Subcutaneous abdominal adipose tissue (tissue), 5 donors: ENCODE results near the gene IFNL3.
"Not testable (repeated sequence)": the region's sequence is repeated elsewhere in the genome, so short reads cannot be mapped to it uniquely, and the experiment has no call there.

Source experiments
- H3K27ac ChIP-seq: one replicate; pipeline ENCODE4 v1.7.0; 2013; ENCODE audit warnings: low read depth, mild to moderate bottlenecking, inconsistent platforms, low read length, moderate library complexity
- H3K27me3 ChIP-seq, 5 donors: one replicate each; pipeline ENCODE4 v1.7.0; 2013; ENCODE audit warnings: low read length in 5 of 5, inconsistent platforms in 1 of 5; ENCODE audit not compliant: control insufficient read depth in 5 of 5, insufficient read depth in 4 of 5
- H3K36me3 ChIP-seq, 5 donors: one replicate each; pipeline ENCODE4 v1.7.0; 2013; ENCODE audit warnings: low read length in 5 of 5; ENCODE audit not compliant: control insufficient read depth in 5 of 5, insufficient read depth in 5 of 5
- H3K4me1 ChIP-seq, 5 donors: one replicate each; pipeline ENCODE4 v1.7.0; 2013; ENCODE audit warnings: low read length in 5 of 5, mild to moderate bottlenecking in 3 of 5, moderate library complexity in 1 of 5; ENCODE audit not compliant: control insufficient read depth in 5 of 5, insufficient read depth in 5 of 5
- H3K4me3 ChIP-seq, 5 donors: one replicate each; pipeline ENCODE4 v1.7.0; 2013; ENCODE audit warnings: low read length in 5 of 5, low read depth in 1 of 5
- H3K9ac ChIP-seq, 5 donors: one replicate each; pipeline ENCODE4 v1.7.0; 2013; ENCODE audit warnings: low read length in 5 of 5, mild to moderate bottlenecking in 4 of 5, moderate library complexity in 3 of 5
- H3K9me3 ChIP-seq, 5 donors: one replicate each; pipeline ENCODE4 v1.7.0; 2013; ENCODE audit warnings: low read length in 5 of 5; ENCODE audit not compliant: control insufficient read depth in 5 of 5
- donor health status: healthy.
- donor health status: healthy.
- donor health status: healthy.
- donor health status: healthy.
- donor health status: healthy.

Gene IFNL3

DNA sequence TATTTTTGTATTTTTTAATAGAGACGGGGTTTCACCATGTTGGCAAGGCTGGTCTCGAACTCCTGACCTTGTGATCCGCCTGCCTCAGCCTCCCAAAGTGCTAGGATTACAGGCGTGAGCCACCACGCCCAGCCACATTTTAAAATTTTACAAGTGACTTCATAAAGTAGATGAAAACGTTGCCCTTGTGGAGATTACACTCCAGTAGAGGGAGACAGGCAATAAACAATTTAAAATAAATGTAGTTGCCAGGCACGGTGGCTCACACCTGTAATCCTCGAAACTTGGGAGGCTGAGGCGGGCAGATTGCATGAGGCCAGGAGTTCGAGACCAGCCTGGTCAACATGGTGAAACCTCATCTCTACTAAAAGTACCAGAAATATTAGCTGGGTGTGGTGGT lies 25.7 kb downstream of the IFNL3 start:
- not testable (repeated sequence) for H3K9ac ChIP-seq, H3K36me3 ChIP-seq, H3K9me3 ChIP-seq, H3K27me3 ChIP-seq, H3K4me1 ChIP-seq, H3K27ac ChIP-seq, H3K4me3 ChIP-seq

DNA sequence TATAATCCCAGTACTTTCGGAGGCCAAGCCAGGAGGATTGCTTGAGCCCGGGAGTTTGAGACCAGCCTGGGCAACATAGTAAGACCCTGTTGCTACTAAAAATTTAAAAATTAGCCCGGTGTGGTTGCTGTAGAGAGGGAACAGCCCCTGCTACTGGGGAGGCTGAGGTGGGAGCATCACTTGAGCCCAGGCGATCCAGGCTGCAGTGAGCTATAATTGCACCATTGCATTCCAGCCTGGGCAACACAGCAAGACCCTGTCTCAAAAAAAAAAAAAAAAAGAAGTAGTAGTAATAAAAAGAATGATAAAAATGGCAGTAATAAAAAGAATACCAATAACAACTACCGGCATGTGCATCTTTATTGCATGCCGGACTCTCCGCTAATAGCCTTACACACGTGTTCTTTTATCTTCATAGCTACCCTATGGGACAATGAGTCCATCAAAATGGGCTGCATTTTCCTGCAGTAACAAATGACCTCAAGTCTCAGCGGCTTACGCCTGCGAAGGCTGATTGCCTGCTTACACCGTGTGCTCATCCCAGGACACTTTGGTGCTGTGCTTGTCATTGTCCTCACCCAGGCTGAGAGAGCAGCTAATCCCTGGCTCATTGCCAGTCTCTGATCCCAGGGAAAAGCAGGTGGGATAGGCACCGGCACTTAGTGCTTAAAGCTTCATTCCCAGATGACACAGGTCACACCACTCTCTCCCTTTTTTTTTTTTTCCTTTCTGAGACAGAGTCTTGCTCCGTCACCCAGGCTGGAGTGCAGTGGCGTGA lies 26.4 kb downstream of the IFNL3 start:
- Histone ChIP-seq H3K27ac (no peak overlapping the region), H3K27me3 (peaks cover 0 to 4% (median 2%) of the 10 kb centered on the region in 5 donors), H3K4me1 (peaks cover 0 to 4% (median 0%) of the 10 kb centered on the region in 5 donors), H3K9ac (no peak overlapping the region), H3K9me3 (peaks cover 0 to 7% (median 6%) of the 10 kb centered on the region in 5 donors), H3K4me3 (no peak overlapping the region), H3K36me3 (no peaks in the 10 kb centered on the region)

DNA sequence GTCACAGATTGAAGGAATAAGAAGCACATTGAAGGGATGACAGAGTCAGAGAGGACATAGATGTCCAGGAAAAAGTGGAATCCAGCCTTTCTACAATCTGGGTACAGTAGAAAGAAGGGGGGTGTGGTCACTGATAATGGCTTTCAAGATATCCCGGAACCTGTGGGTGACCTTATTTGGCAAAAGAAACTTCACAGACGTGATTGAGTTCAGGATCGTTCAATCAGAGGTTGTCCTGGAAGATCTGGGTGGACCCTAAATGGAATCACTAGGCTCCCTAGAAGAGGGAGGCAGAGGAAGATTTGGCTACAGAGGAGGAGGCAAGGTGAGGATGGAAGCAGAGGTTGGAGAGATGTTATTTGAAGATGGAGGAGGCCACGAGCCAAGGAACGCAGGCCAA lies 27.7 kb downstream of the IFNL3 start:
- Histone ChIP-seq H3K27ac (no peak overlapping the region), H3K4me3 (no peak overlapping the region), H3K36me3 (no peaks in the 10 kb centered on the region), H3K4me1 (peaks cover 0 to 4% (median 0%) of the 10 kb centered on the region in 5 donors), H3K27me3 (peaks cover 0 to 4% (median 2%) of the 10 kb centered on the region in 5 donors), H3K9ac (no peak overlapping the region), H3K9me3 (peaks cover 0 to 7% (median 6%) of the 10 kb centered on the region in 5 donors)

DNA sequence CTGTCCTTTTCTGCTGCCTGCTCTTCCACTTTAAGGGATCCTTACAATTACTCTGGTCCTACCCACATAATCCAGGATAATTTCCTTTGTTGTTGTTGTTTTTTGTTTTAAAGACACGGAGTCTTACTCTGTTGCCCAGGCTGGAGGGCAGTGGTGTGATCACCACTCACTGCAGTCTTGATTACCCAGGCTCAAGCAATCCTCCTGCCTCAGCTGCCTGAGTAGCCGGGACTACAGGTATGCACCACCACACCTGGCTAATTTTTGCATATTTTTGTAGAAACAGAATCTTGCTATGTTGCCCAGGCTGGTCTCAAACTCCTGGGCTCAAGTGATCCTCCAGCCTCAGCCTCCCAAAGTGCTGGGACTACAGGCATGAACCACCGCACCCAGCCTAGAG lies 29.5 kb downstream of the IFNL3 start:
- H3K4me3 ChIP-seq, H3K4me1 ChIP-seq, H3K9ac ChIP-seq, H3K27me3 ChIP-seq, H3K27ac ChIP-seq, H3K9me3 ChIP-seq, H3K36me3 ChIP-seq: not testable (repeated sequence)

DNA sequence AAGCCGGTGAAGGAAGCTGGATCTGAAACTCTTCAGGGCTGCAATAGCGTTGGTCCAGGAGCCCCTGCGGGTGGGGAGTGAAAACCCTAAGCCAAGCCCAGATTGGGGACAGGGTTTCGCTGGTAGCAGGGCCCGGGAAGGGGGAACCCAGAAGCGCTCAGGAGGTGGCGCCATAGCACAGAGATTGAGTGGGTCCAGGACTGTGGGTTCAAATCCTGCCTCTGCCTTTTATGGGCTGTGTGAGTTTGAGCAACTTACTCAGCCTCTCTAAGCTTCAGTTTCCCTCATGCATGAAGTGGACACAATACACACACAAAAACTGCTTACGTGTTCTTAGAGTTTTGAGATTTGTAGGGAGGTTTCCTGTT lies 32.4 kb downstream of the IFNL3 start:
- Histone ChIP-seq H3K9ac (no peak overlapping the region), H3K27ac (no peak overlapping the region), H3K4me3 (no peak overlapping the region), H3K4me1 (no peaks in the 10 kb centered on the region), H3K36me3 (no peaks in the 10 kb centered on the region), H3K27me3 (peaks cover 0 to 8% (median 6%) of the 10 kb centered on the region in 5 donors), H3K9me3 (peaks cover 0 to 7% (median 6%) of the 10 kb centered on the region in 5 donors)

DNA sequence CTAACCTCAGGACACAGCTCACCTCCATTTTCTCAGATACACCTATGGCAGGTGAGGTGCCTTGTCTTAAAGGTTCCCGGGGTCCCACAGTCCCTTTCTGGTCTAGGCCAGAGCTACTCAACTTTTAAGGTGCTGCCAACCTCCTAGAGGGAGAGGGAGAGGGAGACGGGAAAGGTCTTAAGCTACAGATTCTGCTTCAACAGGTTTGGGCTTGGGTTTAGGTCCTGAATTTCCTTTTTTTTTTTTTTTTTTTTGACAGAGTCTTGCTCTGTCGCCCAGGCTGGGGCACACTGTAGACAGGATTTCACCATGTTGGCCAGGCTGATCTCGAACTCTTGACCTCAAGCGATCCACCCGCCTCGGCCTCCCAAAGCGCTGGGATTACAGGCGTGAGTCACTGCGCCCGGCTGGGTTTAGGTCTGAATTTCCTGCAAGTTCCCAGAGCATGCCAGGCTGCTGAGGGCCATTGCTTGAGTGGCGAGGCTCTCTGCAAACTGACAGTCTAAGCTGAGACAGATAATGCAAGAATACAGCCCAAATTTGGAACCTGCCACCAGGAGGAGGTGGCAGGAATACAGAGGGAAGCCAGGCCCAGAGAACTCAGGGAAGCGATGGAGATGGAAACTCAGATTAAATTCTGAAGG lies 33.0 kb downstream of the IFNL3 start:
- Histone ChIP-seq H3K9me3 (peaks cover 0 to 7% (median 6%) of the 10 kb centered on the region in 5 donors), H3K27me3 (peaks cover 0 to 9% (median 6%) of the 10 kb centered on the region in 5 donors), H3K27ac (no peak overlapping the region), H3K4me1 (no peaks in the 10 kb centered on the region), H3K9ac (no peak overlapping the region), H3K36me3 (no peaks in the 10 kb centered on the region), H3K4me3 (no peak overlapping the region)

DNA sequence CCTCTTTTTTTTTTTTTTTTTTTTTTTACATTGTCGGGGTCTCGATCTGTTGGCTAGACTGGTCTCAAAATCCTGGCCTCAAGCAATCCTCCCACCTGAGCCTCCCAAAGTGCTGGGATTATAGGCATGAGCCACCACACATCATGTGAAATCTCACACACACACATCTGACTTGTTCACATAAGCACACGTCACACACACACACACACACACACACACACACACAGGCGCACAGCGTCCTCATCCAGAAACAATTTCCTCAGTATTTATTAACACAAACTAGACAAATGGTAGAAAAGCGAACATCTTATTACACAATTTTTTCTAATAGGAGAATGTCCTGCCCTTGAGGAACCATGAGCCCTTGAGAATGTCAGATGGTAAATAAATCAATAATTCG lies 35.6 kb downstream of the IFNL3 start:
- Histone ChIP-seq H3K9ac (no peak overlapping the region), H3K9me3 (no peaks in the 10 kb centered on the region), H3K4me1 (no peaks in the 10 kb centered on the region), H3K27me3 (peaks cover 0 to 11% (median 9%) of the 10 kb centered on the region in 5 donors), H3K27ac (no peak overlapping the region), H3K36me3 (no peaks in the 10 kb centered on the region), H3K4me3 (no peak overlapping the region)

DNA sequence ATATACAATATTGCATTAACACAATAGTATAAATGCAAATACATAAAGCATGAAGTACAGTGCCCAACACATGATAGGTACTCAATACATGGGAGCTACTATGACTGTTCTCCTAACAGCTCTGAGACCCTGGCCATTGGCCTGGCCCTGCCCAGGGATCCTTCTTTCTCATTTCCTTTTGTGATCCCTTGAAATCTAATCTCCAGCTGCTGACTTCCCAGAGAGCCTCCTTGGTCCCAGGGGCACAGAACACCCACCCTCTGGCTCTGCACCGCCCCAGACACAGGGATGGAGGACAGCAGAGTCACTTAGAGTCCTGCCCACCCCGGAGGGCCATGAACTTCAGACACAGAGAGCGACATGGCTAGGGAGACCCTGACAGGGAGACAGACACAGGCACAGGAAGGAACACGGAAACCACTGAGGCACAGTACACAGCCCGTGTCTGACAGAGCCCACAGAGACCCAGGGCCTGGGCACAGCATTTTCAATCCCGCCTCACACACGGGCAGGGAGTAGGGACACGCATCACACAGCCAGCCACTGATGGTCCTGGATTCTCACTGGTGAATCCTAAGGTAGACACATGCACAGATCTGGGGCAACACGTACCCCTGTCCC lies 36.5 kb downstream of the IFNL3 start:
- Histone ChIP-seq H3K4me3 (no peak overlapping the region), H3K4me1 (no peaks in the 10 kb centered on the region), H3K36me3 (no peaks in the 10 kb centered on the region), H3K27ac (no peak overlapping the region), H3K9me3 (no peaks in the 10 kb centered on the region), H3K9ac (no peak overlapping the region), H3K27me3 (peaks cover 5 to 20% (median 17%) of the 10 kb centered on the region in 5 donors)

DNA sequence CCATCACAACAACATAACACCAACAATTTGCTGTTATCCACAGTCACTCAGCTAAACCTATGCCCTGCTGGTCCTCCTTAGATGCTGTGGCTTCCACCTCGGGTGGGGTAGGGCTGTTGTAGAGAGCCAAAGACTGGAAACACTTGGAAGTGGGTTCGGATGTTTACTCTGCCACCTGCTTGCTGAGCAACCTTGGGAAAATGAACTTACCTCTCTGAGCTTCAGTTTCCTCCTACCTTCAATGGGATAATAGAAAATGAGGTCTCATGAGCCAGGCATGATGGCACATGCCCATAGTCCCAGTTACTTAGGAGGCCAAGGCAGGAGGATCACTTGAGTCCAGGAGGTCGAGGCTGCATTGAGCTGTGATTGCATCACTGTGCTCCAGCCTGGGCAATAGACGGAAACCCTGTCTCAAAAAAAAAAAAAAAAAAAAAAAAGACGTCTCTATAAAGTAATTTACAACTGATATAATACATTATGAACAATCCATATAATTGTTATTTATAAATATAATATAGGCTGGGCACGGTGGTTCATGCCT lies 37.4 kb downstream of the IFNL3 start:
- no peak overlapping the region for H3K27ac ChIP-seq
- no peaks in the 10 kb centered on the region for H3K9me3 ChIP-seq
- peaks cover 5 to 30% (median 26%) of the 10 kb centered on the region in 5 donors for H3K27me3 ChIP-seq
- H3K36me3 ChIP-seq, result no peaks in the 10 kb centered on the region
- H3K4me3 ChIP-seq, result no peak overlapping the region
- H3K9ac ChIP-seq, result no peak overlapping the region
- H3K4me1 ChIP-seq, result no peaks in the 10 kb centered on the region

DNA sequence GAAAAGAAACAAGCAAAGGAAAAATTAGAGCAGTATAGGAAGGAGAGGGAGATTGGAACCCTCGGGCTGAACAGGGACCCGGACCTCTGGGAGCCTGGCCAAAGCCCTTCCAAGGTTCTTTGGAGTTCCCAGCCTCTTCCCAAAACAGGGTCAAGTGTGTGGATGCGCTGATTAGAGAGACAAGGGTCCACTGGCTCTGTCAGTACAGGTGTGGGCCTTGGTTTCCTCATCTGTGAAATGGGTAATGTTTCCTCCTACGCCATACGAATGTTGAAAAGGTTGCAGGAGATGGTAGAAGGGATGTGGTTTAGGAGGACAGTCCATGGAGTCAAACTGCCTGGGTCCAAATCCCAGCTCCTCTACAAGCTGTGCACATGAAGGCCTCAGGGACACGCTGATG lies 38.7 kb downstream of the IFNL3 start:
- Histone ChIP-seq H3K4me3 (no peak overlapping the region), H3K9me3 (no peaks in the 10 kb centered on the region), H3K27ac (no peak overlapping the region), H3K27me3 (peaks cover 5 to 38% (median 31%) of the 10 kb centered on the region in 5 donors), H3K36me3 (no peaks in the 10 kb centered on the region), H3K4me1 (no peaks in the 10 kb centered on the region), H3K9ac (no peak overlapping the region)
